HepG2 (cell line): ENCODE data around the gene KLHL33. TPM values are rescaled to one million over a fixed set of nuclear protein-coding genes. Genes with fewer than 3 reads are reported as not detected.

ENCODE experiments used
- ATAC-seq: fragments of 200-7000 bp; cut with Tn5 transposase; 3 replicates; pipeline ENCODE4 v1.9.1; 2020; ENCODE audit warnings: mild to moderate bottlenecking, moderate library complexity
- BruUV-seq: library from RNA; stranded (reverse); fragments of 400-500 nt; replicated peaks from 2 replicates; lab custom pipeline; 2021; lab: Mats Ljungman, UMichigan
- CTCF ChIA-PET: fragments of 300-600 bp; formaldehyde crosslinking; extraction: SDS; loops from one replicate; lab custom pipeline; 2021; ENCODE audit warnings: low total read pairs, inconsistent platforms, low intra/inter-chr PET ratio; lab: Yijun Ruan, JAX
- POLR2A ChIA-PET: fragments of 350-600 bp; sonication (Branson Sonifier 250); formaldehyde crosslinking; loops from one replicate; lab custom pipeline; 2020; ENCODE audit warnings: antibody characterized with exemption, inconsistent platforms; lab: Yijun Ruan, JAX
- DNase-seq: peaks from one replicate; pipeline ENCODE4 v3.0.0-alpha.2; 2015; ENCODE audit warnings: low spot score
- FAIRE-seq: peaks from 3 replicates; lab custom pipeline; 2011; peaks lifted over from hg19 to GRCh38; lab: Jason Lieb, UNC
- H2AFZ ChIP-seq: one replicate; pipeline ENCODE4 v1.6.1; 2011; ENCODE audit warnings: low read length, inconsistent platforms
- H3K27ac ChIP-seq: fragments of 300-600 bp; 3 replicates; pipeline ENCODE4 v1.8.0; 2011; ENCODE audit warnings: mixed run types, mild to moderate bottlenecking, mixed read lengths, low read length, inconsistent platforms; ENCODE audit not compliant: insufficient read depth; ENCODE audit errors: extremely low read length
- H3K27me3 ChIP-seq, 2 experiments: fragments of 200-600 bp in 1 of 2; 2 replicates in 1 of 2; 3 replicates in 1 of 2; pipeline versions ENCODE4 v1.6.0 to v1.8.0; 2011; ENCODE audit warnings: low read length in 2 of 2, mild to moderate bottlenecking in 2 of 2, moderate library complexity in 2 of 2, inconsistent platforms in 1 of 2; ENCODE audit not compliant: insufficient read depth in 2 of 2, control insufficient read depth in 1 of 2
- H3K36me3 ChIP-seq, 2 experiments: fragments of 200-600 bp in 1 of 2; replicated peaks in 1 of 2; 2 replicates in 1 of 2; 3 replicates in 1 of 2; pipeline versions ENCODE4 v1.5.1 to v1.8.0; 2011; ENCODE audit warnings: low read length in 2 of 2, inconsistent platforms in 1 of 2; ENCODE audit not compliant: insufficient read depth in 2 of 2, control insufficient read depth in 1 of 2
- H3K4me1 ChIP-seq: 2 replicates; pipeline ENCODE4 v1.5.1; 2012; ENCODE audit warnings: low read length, inconsistent platforms; ENCODE audit not compliant: insufficient read depth
- H3K4me2 ChIP-seq: 2 replicates; pipeline ENCODE4 v1.6.0; 2011; ENCODE audit warnings: low read depth, low read length, inconsistent platforms
- H3K4me3 ChIP-seq, 3 experiments: fragments of 200-600 bp in 1 of 3; sonication (generic), shearing (Covaris generic) in 1 of 3; replicated peaks in 1 of 3; 2 replicates each; pipeline ENCODE4 v1.5.1; 2011 to 2016; ENCODE audit warnings: low read length in 3 of 3, inconsistent platforms in 2 of 3, low read depth in 2 of 3, mild to moderate bottlenecking in 2 of 3, control low read depth in 1 of 3, mixed read lengths in 1 of 3; ENCODE audit not compliant: insufficient read depth in 1 of 3
- H3K79me2 ChIP-seq: one replicate; pipeline ENCODE4 v1.6.1; 2011; ENCODE audit warnings: low read length, inconsistent platforms; ENCODE audit not compliant: insufficient read depth
- H3K9ac ChIP-seq: 2 replicates; pipeline ENCODE4 v1.6.0; 2011; ENCODE audit warnings: mild to moderate bottlenecking, low read depth, low read length, inconsistent platforms; ENCODE audit not compliant: insufficient read depth
- H3K9me3 ChIP-seq: 2 replicates; pipeline ENCODE4 v1.5.1; 2012; ENCODE audit warnings: mild to moderate bottlenecking, low read length
- H4K20me1 ChIP-seq: 2 replicates; pipeline ENCODE4 v1.6.0; 2011; ENCODE audit warnings: inconsistent platforms, mild to moderate bottlenecking, low read length, moderate library complexity; ENCODE audit not compliant: insufficient read depth
- BRD4 ChIP-seq: sonication (generic); formaldehyde crosslinking; IDR thresholded peaks from 2 replicates; pipeline ENCODE4 v1.4.0; 2020; ENCODE audit warnings: missing genetic modification reagents
- DMTF1 ChIP-seq: sonication (generic); formaldehyde crosslinking; IDR thresholded peaks from 2 replicates; pipeline ENCODE4 v1.4.0; 2020; ENCODE audit warnings: mild to moderate bottlenecking, missing genetic modification reagents
- FLYWCH1 ChIP-seq: sonication (generic); formaldehyde crosslinking; IDR thresholded peaks from 2 replicates; pipeline ENCODE4 v1.8.1; 2023; ENCODE audit warnings: mild to moderate bottlenecking, missing genetic modification reagents
- GMEB1 ChIP-seq: sonication (generic); formaldehyde crosslinking; IDR thresholded peaks from 2 replicates; pipeline ENCODE4 v1.5.1; 2020; ENCODE audit warnings: missing genetic modification reagents, mild to moderate bottlenecking, borderline replicate concordance
- HOXA3 ChIP-seq: sonication (generic); formaldehyde crosslinking; IDR thresholded peaks from 2 replicates; pipeline ENCODE4 v1.5.0; 2020; ENCODE audit warnings: missing genetic modification reagents
- KDM5A ChIP-seq: fragments of 200-600 bp; sonication (generic); IDR thresholded peaks from 2 replicates; pipeline ENCODE4 v1.7.0; 2018; ENCODE audit warnings: antibody characterized with exemption, mild to moderate bottlenecking, low read length, borderline replicate concordance
- NR1H2 ChIP-seq: sonication (generic); formaldehyde crosslinking; IDR thresholded peaks from 2 replicates; pipeline ENCODE4 v1.8.1; 2022; ENCODE audit warnings: low read depth, missing genetic modification reagents, borderline replicate concordance
- RFX3 ChIP-seq: IDR thresholded peaks from 2 replicates; pipeline ENCODE4 v1.6.1; 2016; ENCODE audit warnings: missing biosample characterization, missing genetic modification reagents
- SAP130 ChIP-seq: IDR thresholded peaks from 2 replicates; pipeline ENCODE4 v1.6.1; 2016; ENCODE audit warnings: low read depth
- SNAI1 ChIP-seq: sonication (generic); formaldehyde crosslinking; IDR thresholded peaks from 2 replicates; pipeline ENCODE4 v1.5.0; 2020; ENCODE audit warnings: mild to moderate bottlenecking, missing genetic modification reagents, borderline replicate concordance
- TMF1 ChIP-seq: sonication (generic); formaldehyde crosslinking; IDR thresholded peaks from 2 replicates; pipeline ENCODE4 v1.8.1; 2022; ENCODE audit warnings: low read depth, missing genetic modification reagents
- ZBTB7B ChIP-seq: sonication (generic); formaldehyde crosslinking; IDR thresholded peaks from 2 replicates; pipeline ENCODE4 v1.4.0; 2020; ENCODE audit warnings: missing genetic modification reagents
- ZFAT ChIP-seq: sonication (generic); formaldehyde crosslinking; conservative IDR thresholded peaks from 2 replicates; pipeline ENCODE4 v1.8.1; 2023; ENCODE audit warnings: missing genetic modification reagents, inconsistent platforms
- ZMYM2 ChIP-seq: sonication (generic); formaldehyde crosslinking; IDR thresholded peaks from 2 replicates; pipeline ENCODE4 v1.8.0; 2022; ENCODE audit warnings: mild to moderate bottlenecking, missing genetic modification reagents
- ZNF143 ChIP-seq: sonication (generic); formaldehyde crosslinking; IDR thresholded peaks from 2 replicates; pipeline ENCODE4 v1.4.0; 2020; ENCODE audit warnings: missing genetic modification reagents
- ZNF274 ChIP-seq: sonication (generic); formaldehyde crosslinking; IDR thresholded peaks from 2 replicates; pipeline ENCODE4 v1.5.1; 2020; ENCODE audit warnings: mild to moderate bottlenecking, missing genetic modification reagents
- ZNF343 ChIP-seq: sonication (generic); formaldehyde crosslinking; IDR thresholded peaks from 2 replicates; pipeline ENCODE4 v1.4.0; 2020; ENCODE audit warnings: mild to moderate bottlenecking, missing genetic modification reagents
- ZNF557 ChIP-seq: sonication (generic); formaldehyde crosslinking; IDR thresholded peaks from 2 replicates; pipeline ENCODE4 v1.4.0; 2020; ENCODE audit warnings: missing genetic modification reagents
- ZNF879 ChIP-seq: sonication (generic); formaldehyde crosslinking; IDR thresholded peaks from 2 replicates; pipeline ENCODE4 v1.8.1; 2023; ENCODE audit warnings: missing genetic modification reagents
- WGBS: methylation state at CpG from one replicate; pipeline ENCODE4 v1.1.6; 2017; ENCODE audit warnings: low lambda C conversion rate; 5-methylcytosine and 5-hydroxymethylcytosine counted together
- in situ Hi-C: cut with HindIII; loops from 2 replicates; pipeline ENCODE4 v1.10.0; 2017; ENCODE audit warnings: low pct_unique_long_range_greater_than_20kb; ENCODE audit not compliant: extremely low pct_ligation_motif_present
- intact Hi-C: fragments of 100-400 bp; cut with micrococcal nuclease; formaldehyde crosslinking; loops from one replicate; pipeline ENCODE4 v1.10.0; 2022; ENCODE audit not compliant: unreplicated experiment
- polyA plus RNA-seq, 8 experiments: library from polyadenylated mRNA; depleted of rRNA in 3 of 8; stranded (reverse) in 7 of 8; unstranded in 1 of 8; fragments of >200 nt; fragmentation: Illumina TruSeq in 4 of 8; extraction: Trizol in 4 of 8; gene quantifications; 2 replicates each; pipeline versions ENCODE4 v1.2.1 to v1.2.3, GENCODE V29; 2011 to 2016; ENCODE audit warnings: low read depth in 4 of 8, missing spikeins in 1 of 8, mixed read lengths in 1 of 8; ENCODE audit not compliant: insufficient read depth in 1 of 8
- total RNA-seq, 5 experiments: library from RNA; depleted of rRNA; stranded (reverse); fragments of >200 nt; fragmentation: Illumina TruSeq; extraction: Trizol; gene quantifications; 2 replicates each; pipeline ENCODE4 v1.2.3, GENCODE V29; 2016; ENCODE audit warnings: low read depth in 1 of 5

KLHL33 gene
- total and polyA plus RNA-seq, 2 of the 13 experiments (the other 11 are each of a cell fraction or from before 2014, with no cell fraction given) = not detected

- Histone ChIP-seq H3K9ac (no peak overlapping the region), H3K79me2 (no peaks in the 10 kb centered on the region), H3K4me2 (no peak overlapping the region), H3K4me1 (peaks cover 8% of the 10 kb centered on the region), H4K20me1 (no peaks in the 10 kb centered on the region), H2AFZ (no peak overlapping the region), H3K36me3 (peaks cover 24 to 36% of the 10 kb centered on the region in 2 experiments; a peak in 4 of 5 replicates), H3K27ac (no peak overlapping the region), H3K27me3 (no peaks in the 10 kb centered on the region), H3K4me3 (no peak overlapping the region), H3K9me3 (no peaks in the 10 kb centered on the region)
- FAIRE-seq (no peak), DNase-seq (no peak), ATAC-seq (no peak)
- CTCF ChIA-PET = no interaction called here
- POLR2A ChIA-PET = no interaction called here
- no peak for TF ChIP-seq KDM5A
- TF ChIP-seq ZNF879 = no peak
- no peak for TF ChIP-seq ZNF274 (CRISPR knock-in tag)
- no peak for TF ChIP-seq ZNF143 (CRISPR knock-in tag)
- no peak for TF ChIP-seq ZNF343
- TF ChIP-seq FLYWCH1 = no peak
- TF ChIP-seq ZFAT (CRISPR knock-in tag) = no peak
- TF ChIP-seq BRD4 (CRISPR knock-in tag) = no peak
- no peak for TF ChIP-seq ZNF557 (CRISPR knock-in tag)
- TF ChIP-seq HOXA3 (CRISPR knock-in tag) = no peak
- TF ChIP-seq TMF1 (CRISPR knock-in tag) = no peak
- 84% methylated on average over 7 of the region's 7 CpGs for WGBS
- in situ Hi-C loops = no loop called here
- no TSS peak for BruUV-seq
- intact Hi-C loops = no loop called here
Observed at GRCh38 chr14:20381341-20381740, 54.6 kb downstream of the KLHL33 start.

GRCh38 chr14:20380681-20381080 is 55.3 kb downstream of the KLHL33 start:
- DNase-seq = no peak
- H3K9ac ChIP-seq = no peak overlapping the region
- peaks cover 23 to 34% of the 10 kb centered on the region in 2 experiments; a peak in 4 of 5 replicates for H3K36me3 ChIP-seq
- no peak overlapping the region for H2AFZ ChIP-seq
- no peak overlapping the region for H3K4me2 ChIP-seq
- H3K27ac ChIP-seq = no peak overlapping the region
- FAIRE-seq = no peak
- in situ Hi-C loops = no loop called here
- no peak for ATAC-seq
- WGBS = 94% methylated on average over 6 of the region's 6 CpGs
- no peaks in the 10 kb centered on the region for H3K27me3 ChIP-seq
- H3K79me2 ChIP-seq = no peaks in the 10 kb centered on the region
- intact Hi-C loops = no loop called here
- no peak overlapping the region for H3K4me3 ChIP-seq
- H3K9me3 ChIP-seq = no peaks in the 10 kb centered on the region
- ChIA-PET POLR2A (no interaction called here), CTCF (no interaction called here)
- H3K4me1 ChIP-seq = peaks cover 14% of the 10 kb centered on the region
- H4K20me1 ChIP-seq = no peaks in the 10 kb centered on the region
- BruUV-seq = no TSS peak
- no peak for TF ChIP-seq SAP130 (CRISPR knock-in tag)
- TF ChIP-seq DMTF1 (CRISPR knock-in tag) = no peak
- no peak for TF ChIP-seq ZMYM2 (CRISPR knock-in tag)
- no peak for TF ChIP-seq RFX3 (CRISPR knock-in tag)
- TF ChIP-seq GMEB1 (CRISPR knock-in tag) = no peak
- TF ChIP-seq SNAI1 (CRISPR knock-in tag) = no peak
- no peak for TF ChIP-seq NR1H2 (CRISPR knock-in tag)
- no peak for TF ChIP-seq ZBTB7B (CRISPR knock-in tag)
